ENCODE data around the gene VANGL1.

The VANGL1 gene

DNA sequence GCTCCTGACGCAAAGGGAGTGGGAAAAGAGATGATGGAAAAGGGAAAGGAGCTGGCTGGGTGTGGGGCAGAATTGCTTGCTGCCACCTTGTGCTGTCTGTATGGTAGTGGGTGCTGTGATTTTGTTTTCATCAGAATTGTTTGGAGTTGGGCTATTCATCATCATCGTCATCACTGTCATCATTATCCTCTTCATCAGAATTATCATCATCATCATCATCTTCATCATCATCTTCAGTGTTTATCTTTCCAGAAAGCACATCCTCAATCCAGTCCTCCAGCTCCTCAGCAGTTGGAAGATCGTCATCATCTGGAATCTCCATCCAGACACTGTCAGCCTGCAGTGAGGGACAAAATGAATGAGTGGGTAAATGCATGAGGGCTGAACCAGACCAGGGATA lies 59.3 kb downstream of the VANGL1 start:
- Histone ChIP-seq H3K9me3 (replicated peaks; ENCODE audit: insufficient read depth, low read length) (no peaks in the 10 kb centered on the region), H3K4me3 (ENCODE audit: low read length) (no peak overlapping the region), H3K9me2 (replicated peaks; ENCODE audit: insufficient read depth, low read length) (no peaks in the 10 kb centered on the region), H3K9ac (ENCODE audit: low read length) (no peak overlapping the region), H3K4me1 (ENCODE audit: low read length) (no peaks in the 10 kb centered on the region), H3K27me3 (replicated peaks; ENCODE audit: insufficient read depth, low read length) (no peaks in the 10 kb centered on the region), H4K20me1 (ENCODE audit: insufficient read depth, low read length) (no peaks in the 10 kb centered on the region), H3F3A (ENCODE audit: insufficient read depth, low read length) (no peaks in the 10 kb centered on the region), H2AFZ (ENCODE audit: low read length) (no peak overlapping the region), H3K36me3 (replicated peaks; ENCODE audit: insufficient read depth, low read length) (no peaks in the 10 kb centered on the region), H3K4me2 (ENCODE audit: low read depth, low read length) (no peak overlapping the region), H3K27ac (ENCODE audit: low read length) (no peak overlapping the region), H3K79me2 (ENCODE audit: low read length) (no peaks in the 10 kb centered on the region)
- TF ChIP-seq CTCF (IDR thresholded peaks at IDR 0.05; ENCODE audit: low read length): no peak
- TF ChIP-seq EZH2phosphoT487 (IDR thresholded peaks at IDR 0.05; ENCODE audit: low read length): no peak
- no peak for TF ChIP-seq EZH2 (optimal IDR thresholded peaks at IDR 0.05; ENCODE audit: low read depth, low read length)
- DNase-seq: no peak

DNA sequence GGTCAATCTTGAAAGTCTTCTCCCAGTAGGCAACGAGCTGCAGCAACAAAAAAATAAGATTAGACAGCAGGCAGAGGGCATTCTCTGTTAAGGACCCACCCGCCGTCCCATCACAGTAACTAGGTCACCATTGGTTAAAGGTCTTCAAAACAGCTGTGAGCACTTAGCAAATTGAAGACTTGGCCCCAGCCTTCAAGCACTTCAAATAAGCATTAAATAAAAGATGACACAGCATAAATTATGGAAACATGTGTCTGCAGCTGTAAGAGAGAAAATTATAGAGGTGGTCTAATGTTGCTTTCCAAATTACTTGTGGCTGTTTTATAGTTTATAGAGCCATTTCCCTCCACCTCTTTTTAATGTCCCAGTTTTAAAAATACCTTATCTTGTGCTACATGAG lies 61.2 kb downstream of the VANGL1 start:
- no peak overlapping the region for H2AFZ ChIP-seq (ENCODE audit: low read length)
- no peaks in the 10 kb centered on the region for H3K9me3 ChIP-seq (replicated peaks; ENCODE audit: insufficient read depth, low read length)
- no peak overlapping the region for H3K4me2 ChIP-seq (ENCODE audit: low read depth, low read length)
- no peak overlapping the region for H3K9ac ChIP-seq (ENCODE audit: low read length)
- DNase-seq: no peak
- H3K4me3 ChIP-seq (ENCODE audit: low read length): no peak overlapping the region
- no peaks in the 10 kb centered on the region for H3K27me3 ChIP-seq (replicated peaks; ENCODE audit: insufficient read depth, low read length)
- no peaks in the 10 kb centered on the region for H3F3A ChIP-seq (ENCODE audit: insufficient read depth, low read length)
- no peaks in the 10 kb centered on the region for H3K4me1 ChIP-seq (ENCODE audit: low read length)
- no peak for TF ChIP-seq CTCF (IDR thresholded peaks at IDR 0.05; ENCODE audit: low read length)
- no peak for TF ChIP-seq EZH2phosphoT487 (IDR thresholded peaks at IDR 0.05; ENCODE audit: low read length)
- no peak for TF ChIP-seq EZH2 (optimal IDR thresholded peaks at IDR 0.05; ENCODE audit: low read depth, low read length)
- no peaks in the 10 kb centered on the region for H3K9me2 ChIP-seq (replicated peaks; ENCODE audit: insufficient read depth, low read length)
- no peaks in the 10 kb centered on the region for H3K79me2 ChIP-seq (ENCODE audit: low read length)
- no peaks in the 10 kb centered on the region for H3K36me3 ChIP-seq (replicated peaks; ENCODE audit: insufficient read depth, low read length)
- H4K20me1 ChIP-seq (ENCODE audit: insufficient read depth, low read length): no peaks in the 10 kb centered on the region
- no peak overlapping the region for H3K27ac ChIP-seq (ENCODE audit: low read length)

GRCh38 chr1:115705085-115705951 lies 63.5 kb downstream of the VANGL1 start:
- Histone ChIP-seq H3K4me3 (ENCODE audit: low read length) (no peak overlapping the region), H3K27me3 (replicated peaks; ENCODE audit: insufficient read depth, low read length) (no peaks in the 10 kb centered on the region), H3F3A (ENCODE audit: insufficient read depth, low read length) (no peaks in the 10 kb centered on the region), H3K27ac (ENCODE audit: low read length) (no peak overlapping the region), H3K9ac (ENCODE audit: low read length) (no peak overlapping the region), H3K9me2 (replicated peaks; ENCODE audit: insufficient read depth, low read length) (no peaks in the 10 kb centered on the region), H3K9me3 (replicated peaks; ENCODE audit: insufficient read depth, low read length) (no peaks in the 10 kb centered on the region), H2AFZ (ENCODE audit: low read length) (no peak overlapping the region), H3K36me3 (replicated peaks; ENCODE audit: insufficient read depth, low read length) (no peaks in the 10 kb centered on the region), H3K4me1 (ENCODE audit: low read length) (no peaks in the 10 kb centered on the region), H3K79me2 (ENCODE audit: low read length) (no peaks in the 10 kb centered on the region), H4K20me1 (ENCODE audit: insufficient read depth, low read length) (no peaks in the 10 kb centered on the region), H3K4me2 (ENCODE audit: low read depth, low read length) (no peak overlapping the region)
- no peak for DNase-seq
- TF ChIP-seq CTCF (IDR thresholded peaks at IDR 0.05; ENCODE audit: low read length) (no peak), EZH2phosphoT487 (IDR thresholded peaks at IDR 0.05; ENCODE audit: low read length) (no peak), EZH2 (optimal IDR thresholded peaks at IDR 0.05; ENCODE audit: low read depth, low read length) (no peak)
